HG03060 (cell line): ENCODE measurements around the gene CRKL.
A peak's percentile ranks its signal among the peaks of the same experiment; 100 is the strongest.

Experiments used
- ATAC-seq: cut with Tn5 transposase; IDR thresholded peaks from one replicate; pipeline ENCODE4 v1.9.1; 2021; ENCODE audit warnings: low read depth, moderate number of reproducible peaks; ENCODE audit not compliant: unreplicated experiment

CRKL gene

DNA sequence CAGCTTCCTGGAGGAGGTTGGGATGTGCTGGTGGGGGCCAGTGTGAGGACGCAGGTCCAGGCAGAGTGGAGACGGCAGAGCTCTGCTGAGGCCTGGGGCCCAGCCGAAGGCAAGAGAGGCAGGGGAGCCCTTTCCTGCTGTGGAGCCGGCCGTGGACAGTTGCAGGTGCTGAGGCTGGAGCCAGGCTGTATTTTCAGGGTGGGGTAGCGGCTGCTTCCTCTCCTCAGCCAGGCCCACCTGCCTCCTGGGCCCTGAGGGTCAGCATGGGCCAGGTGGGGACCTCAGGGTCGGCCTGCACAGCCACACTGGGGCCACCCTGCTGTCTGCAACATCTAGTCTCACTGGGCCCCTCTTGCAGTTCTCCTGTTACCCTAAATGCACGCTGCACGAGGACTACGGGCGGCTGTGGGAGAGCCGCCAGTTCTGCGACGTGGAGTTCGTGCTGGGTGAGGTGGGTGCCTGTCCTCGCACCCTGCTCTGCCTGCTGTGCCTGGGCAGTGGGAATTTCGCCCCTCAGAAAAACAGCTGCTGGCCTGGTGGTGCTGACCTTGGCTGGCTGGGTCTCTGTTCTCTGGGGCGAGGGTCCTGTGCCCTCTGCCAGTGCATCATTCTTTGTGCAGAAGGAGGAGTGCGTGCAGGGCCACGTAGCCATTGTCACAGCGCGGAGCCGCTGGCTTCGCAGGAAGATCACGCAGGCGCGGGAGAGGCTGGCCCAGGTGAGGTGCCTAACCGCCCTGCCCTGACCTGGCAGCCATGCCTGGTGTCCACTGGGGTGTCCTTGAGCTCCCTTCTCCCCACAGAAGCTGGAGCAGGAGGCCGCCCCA, 76.3 kb downstream of the CRKL start:
- no peak for ATAC-seq

- ATAC-seq: no peak
These were observed 77.1 kb downstream of the CRKL start for GRCh38 chr22:20994128-20994901.

DNA sequence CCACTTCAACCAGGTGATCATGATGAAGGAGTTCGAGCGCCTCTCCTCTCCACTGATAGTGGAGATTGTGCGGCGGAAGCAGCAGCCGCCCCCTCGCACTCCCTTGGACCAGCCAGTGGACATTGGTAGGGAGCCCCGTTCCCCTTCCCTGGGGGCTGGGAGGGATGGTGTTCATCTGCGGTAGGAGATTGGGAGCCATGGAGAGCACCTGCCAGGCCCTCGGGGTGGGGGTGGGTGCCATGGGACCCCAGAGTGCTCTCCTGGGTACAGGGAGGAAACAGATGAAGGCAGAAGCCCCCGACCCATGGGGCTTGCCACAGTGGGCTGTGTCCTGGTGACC, 77.7 kb downstream of the CRKL start:
- no peak for ATAC-seq

DNA sequence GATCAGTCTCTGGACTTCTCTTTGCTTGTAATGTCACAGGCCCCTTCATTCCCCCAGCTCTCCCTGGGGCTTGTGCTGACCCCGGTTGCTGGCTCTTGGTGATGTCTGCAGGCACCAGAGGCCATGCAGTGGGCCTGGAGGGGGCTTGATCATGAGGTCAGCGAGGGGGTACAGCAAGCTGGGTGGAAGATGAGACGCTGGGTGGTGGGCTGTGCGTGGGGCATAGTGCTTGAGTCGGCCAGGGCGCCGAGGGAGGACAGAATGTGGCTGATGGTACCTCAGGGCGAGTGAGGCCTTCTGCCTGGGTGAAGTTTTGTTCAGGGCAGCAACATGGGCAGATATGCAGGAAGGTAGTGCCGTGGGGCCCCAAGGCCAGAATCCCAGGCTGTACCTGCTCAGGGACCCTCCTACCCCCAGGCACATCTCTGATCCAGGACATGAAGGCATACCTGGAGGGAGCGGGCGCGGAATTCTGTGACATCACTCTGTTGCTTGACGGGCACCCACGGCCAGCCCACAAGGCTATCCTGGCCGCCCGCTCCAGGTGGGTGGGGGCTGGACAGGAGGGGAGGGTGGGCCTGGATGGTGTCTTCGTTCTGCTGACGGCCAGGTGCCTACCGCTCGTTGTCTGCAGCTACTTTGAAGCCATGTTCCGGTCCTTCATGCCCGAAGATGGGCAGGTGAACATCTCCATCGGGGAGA, 78.3 kb downstream of the CRKL start:
- ATAC-seq: no peak

- no peak for ATAC-seq
These were observed 78.8 kb downstream of the CRKL start for GRCh38 chr22:20996031-20996410.

DNA sequence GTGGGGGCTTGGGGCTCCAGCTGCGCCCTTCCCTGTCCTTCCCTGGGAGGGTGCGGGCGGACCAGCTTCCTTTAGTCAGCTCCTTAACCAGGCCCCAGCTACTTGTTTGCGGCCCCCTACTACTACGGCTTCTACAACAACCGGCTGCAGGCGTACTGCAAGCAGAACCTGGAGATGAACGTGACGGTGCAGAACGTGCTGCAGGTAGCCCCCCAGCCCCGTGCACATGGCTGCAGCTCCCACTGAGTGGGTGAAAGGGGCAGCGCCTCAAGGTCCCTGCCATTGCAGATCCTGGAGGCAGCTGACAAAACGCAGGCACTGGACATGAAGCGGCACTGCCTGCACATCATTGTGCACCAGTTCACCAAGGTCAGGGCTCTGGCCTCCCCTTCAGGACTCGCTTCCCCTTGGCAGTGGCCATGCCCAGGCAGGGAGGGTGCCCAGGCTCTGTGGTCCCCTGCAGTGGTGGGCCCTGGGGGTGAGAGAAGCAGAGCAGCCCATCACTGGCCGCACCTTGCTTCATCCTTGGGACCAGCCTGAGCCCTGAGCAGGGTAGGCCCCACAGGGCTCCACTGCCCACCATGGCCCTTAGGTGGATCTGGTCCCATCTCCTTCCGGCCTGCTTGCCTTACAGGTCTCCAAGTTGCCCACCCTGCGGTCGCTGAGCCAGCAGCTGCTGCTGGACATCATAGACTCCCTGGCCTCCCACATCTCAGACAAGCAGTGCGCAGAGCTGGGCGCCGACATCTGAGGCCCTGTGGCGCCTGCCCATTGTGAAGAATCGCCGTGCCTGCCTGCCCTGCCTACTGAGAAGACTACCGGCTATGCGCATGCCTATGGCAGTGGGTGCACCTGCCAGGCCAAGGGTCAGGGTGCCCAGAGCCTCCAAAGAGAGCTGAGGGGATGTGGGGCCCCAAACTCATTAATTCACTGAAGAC, 79.7 kb downstream of the CRKL start:
- ATAC-seq: no peak

- ATAC-seq: no peak
These were observed 80.5 kb downstream of the CRKL start for GRCh38 chr22:20997536-20998257.

DNA sequence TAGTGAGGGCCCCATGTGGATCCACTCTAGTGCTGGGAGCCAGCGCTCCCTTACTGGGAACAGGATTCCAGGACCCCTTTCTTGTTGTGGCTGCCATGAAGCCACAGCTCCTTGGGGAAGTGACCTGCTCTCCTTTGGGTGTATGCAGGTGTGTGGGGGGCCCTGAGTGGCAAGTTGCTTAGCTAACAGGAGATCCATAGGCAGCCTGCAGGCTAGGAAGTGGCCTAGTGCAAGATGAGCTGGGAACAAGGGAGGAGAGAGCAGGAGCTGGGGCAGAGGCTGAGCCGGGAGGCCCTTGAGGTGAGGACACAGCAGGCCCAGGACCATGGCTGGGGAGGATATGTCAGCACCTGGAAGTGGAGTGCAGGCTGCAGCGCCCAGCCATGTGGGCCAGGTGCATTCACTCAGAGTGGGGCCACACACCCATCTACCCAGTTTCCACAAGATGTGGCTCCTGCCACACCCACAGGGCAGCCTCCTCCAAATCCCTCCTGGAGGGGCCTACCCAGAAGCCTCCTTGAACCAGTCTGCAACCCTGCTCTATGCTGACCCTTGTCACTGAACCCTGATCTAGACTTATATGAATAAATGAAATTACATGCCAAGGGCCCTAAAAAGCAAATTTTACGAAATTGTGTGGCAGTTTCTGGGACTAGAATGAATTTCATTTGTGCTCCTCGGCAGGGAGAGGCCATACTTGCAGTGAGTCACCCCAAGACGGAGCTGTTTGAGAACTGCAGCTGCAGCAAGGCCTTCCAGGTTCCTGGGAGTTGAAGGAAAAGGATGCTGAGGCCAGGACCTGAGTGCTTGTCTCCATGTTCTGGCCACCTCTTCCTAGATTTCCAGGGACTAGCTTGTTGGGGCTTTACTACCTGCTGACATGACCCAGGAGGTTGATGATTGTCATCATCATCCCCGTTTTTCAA, 81.5 kb downstream of the CRKL start:
- ATAC-seq: no peak

DNA sequence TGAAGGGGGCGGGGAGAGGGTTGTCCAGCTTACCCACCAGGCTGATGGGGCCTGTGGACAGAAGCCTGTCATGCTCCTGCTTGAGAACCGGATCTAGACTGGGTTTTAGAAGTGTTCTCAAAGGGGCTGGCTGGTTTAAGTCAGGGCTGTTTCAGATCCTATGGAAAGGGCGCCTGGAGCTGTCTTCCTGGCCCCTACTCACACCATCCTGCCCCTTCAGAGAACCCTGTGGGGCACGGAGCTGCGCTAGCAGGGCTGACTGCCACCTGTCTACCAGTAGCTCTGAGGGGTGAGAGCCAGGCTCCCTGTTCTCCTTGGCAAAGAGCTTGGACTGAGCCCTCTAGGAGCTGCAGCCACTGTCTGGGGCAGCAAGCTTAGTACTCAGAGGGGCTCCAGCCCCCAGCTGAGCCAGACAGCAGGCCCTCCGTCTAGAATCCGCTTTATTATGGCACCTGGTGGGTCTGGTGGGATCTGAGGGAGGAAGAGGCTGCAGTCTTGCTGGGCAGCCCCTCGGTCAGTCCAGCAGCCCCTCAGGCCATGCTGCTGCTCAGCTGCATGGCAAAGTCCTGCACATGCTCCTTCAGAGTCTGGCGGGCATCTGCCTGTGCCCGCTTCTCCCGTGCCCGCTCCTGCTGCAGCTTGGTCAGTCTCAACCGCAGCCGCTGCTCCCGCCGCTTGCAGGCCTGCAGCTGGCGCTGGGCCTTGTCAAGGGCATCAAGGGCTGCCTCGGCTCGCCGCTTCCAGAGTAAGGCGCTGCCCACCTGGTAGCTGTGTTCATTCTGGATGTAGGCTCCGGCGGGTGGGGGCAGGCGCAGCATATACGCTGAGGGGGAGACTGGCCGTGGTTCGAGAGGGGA, 82.4 kb downstream of the CRKL start:
- ATAC-seq: no peak

DNA sequence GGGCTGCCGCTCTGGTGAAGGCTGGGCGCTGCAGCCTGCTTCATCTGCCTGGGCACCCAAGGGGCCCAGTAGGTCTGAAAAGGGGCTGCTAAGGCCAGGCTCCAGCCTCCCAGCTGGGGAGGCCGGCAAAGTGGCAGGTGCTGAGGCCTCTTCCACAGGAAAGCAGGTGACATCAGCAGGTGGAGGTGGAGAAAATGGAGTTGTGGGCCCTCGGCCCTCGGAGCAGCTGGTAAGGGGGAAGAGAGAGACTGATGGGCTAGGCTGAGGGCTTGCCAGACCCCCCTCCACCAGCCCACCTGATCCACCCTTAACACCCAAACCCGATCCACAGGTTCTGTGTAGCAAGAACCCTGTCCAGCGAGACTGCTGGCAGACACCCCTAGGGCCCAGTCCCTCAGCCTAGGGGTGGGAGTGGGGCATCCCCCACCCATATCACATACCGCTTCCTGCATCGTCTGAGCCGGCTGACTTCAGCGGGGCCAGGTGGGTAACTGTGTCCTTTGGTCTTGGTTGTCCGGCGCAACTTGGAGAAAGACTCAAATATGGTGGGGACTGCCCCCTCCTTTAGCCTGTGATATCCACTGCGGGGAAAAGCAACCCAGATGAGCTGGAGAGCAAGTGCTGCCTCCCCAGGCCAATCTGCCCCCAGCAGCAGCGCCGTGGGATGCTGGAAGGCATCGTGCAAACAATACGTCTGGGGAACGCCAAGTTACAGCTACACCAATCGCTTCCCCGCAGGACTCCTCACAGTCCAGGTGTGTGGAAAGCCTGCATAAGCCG, 83.2 kb downstream of the CRKL start:
- no peak for ATAC-seq

- no peak for ATAC-seq
These were observed 83.9 kb downstream of the CRKL start for GRCh38 chr22:21000987-21001600.

DNA sequence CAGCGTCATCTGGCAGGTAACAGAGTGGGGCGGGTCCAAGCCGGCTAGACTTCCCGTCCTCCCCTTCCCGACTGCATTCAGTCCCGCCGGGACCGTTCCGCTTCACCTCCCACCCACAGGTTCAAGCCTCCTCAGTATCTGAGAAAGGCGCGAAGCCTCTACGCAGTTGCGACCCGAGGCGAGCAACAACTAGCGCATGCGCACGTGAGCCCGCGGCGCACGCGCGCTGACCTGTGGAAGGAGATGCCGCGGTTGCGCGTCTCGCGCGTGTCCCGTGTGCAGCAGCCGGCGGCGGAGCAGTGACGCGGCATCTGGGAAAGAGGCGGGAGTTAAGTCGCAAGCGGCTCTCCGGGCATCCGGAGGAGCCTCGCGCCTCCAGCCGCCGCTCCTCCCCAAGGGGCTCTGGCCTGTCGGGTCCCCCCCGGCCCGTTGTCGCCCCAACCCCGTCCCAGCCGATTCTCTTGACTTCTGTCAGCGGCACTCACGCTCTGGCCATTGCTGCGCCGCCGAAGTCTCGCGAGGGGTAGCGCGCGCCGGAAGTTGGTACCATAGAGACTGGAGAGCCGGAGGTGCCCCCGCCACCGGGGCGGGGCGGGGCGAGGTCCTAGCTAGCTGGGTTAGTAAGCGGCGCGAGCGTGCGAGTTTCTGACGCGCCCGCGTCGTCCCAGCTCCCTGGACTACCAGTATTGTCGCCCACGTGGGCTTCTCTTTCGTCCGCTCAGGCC, 84.6 kb downstream of the CRKL start, which contains the start of gene THAP7:
Gene THAP7, minus strand, starts transcription at position 518 of the 725 bp plus-strand sequence. Its CDS starts 207 bp downstream, at position 311.
- ATAC-seq: peak; percentile 48
